Caco-2 (cell line): ENCODE results near the gene XRCC5. TPM values are rescaled to one million over a fixed set of nuclear protein-coding genes. Genes with fewer than 3 reads are reported as not detected.

ENCODE experiments used
- BruUV-seq: library from RNA; stranded (reverse); fragments of 400-500 nt; replicated peaks from 2 replicates; lab custom pipeline; 2021; lab: Mats Ljungman, UMichigan
- CTCF ChIA-PET: fragments of 300-600 bp; sonication (Branson Sonifier 250); formaldehyde crosslinking; loops from one replicate; lab custom pipeline; 2022; ENCODE audit warnings: antibody characterized with exemption; lab: Charles Lee
- POLR2A ChIA-PET: fragments of 300-600 bp; sonication (Branson Sonifier 250); formaldehyde crosslinking; loops from one replicate; lab custom pipeline; 2022; ENCODE audit warnings: antibody characterized with exemption; lab: Charles Lee
- DNase-seq, 2 experiments: peaks; one replicate each; pipeline versions ENCODE4 v3.0.0 to v3.0.0-alpha.2; 2020 to 2022
- H3K27me3 ChIP-seq: replicated peaks from 2 replicates; pipeline ENCODE4 v1.6.0; 2011; ENCODE audit warnings: low read length; ENCODE audit not compliant: control insufficient read depth, insufficient read depth
- H3K36me3 ChIP-seq: 2 replicates; pipeline ENCODE4 v1.5.1; 2011; ENCODE audit warnings: low read length; ENCODE audit not compliant: control insufficient read depth, insufficient read depth
- H3K4me1 ChIP-seq: fragments of 250-450 bp; sonication (Bioruptor Pico); 2 replicates; pipeline ENCODE4 v1.5.1; 2020; ENCODE audit warnings: mild to moderate bottlenecking
- H3K4me3 ChIP-seq: 2 replicates; pipeline ENCODE4 v1.5.1; 2011; ENCODE audit warnings: low read depth, mild to moderate bottlenecking, control low read depth, low read length
- H3K9me3 ChIP-seq: fragments of 250-450 bp; sonication (Bioruptor Pico); 2 replicates; pipeline ENCODE4 v1.5.1; 2020; ENCODE audit warnings: mild to moderate bottlenecking, moderate library complexity
- H3K27ac Mint-ChIP-seq: one replicate; pipeline ENCODE4 v1.8.0; 2022; ENCODE audit warnings: mixed read lengths; ENCODE audit not compliant: unreplicated experiment
- H3K27me3 Mint-ChIP-seq: one replicate; pipeline ENCODE4 v1.8.0; 2022; ENCODE audit warnings: mixed read lengths; ENCODE audit not compliant: insufficient read depth, unreplicated experiment
- H3K36me3 Mint-ChIP-seq: one replicate; pipeline ENCODE4 v1.8.0; 2022; ENCODE audit warnings: mild to moderate bottlenecking, mixed read lengths; ENCODE audit not compliant: insufficient read depth, unreplicated experiment
- H3K4me1 Mint-ChIP-seq: one replicate; pipeline ENCODE4 v1.8.0; 2022; ENCODE audit warnings: low read depth, mixed read lengths; ENCODE audit not compliant: unreplicated experiment
- H3K4me3 Mint-ChIP-seq: one replicate; pipeline ENCODE4 v1.8.0; 2022; ENCODE audit warnings: mild to moderate bottlenecking, moderate library complexity, mixed read lengths; ENCODE audit not compliant: unreplicated experiment
- H3K9me3 Mint-ChIP-seq: one replicate; pipeline ENCODE4 v1.8.0; 2022; ENCODE audit warnings: mixed read lengths; ENCODE audit not compliant: unreplicated experiment
- intact Hi-C: fragments of 100-400 bp; cut with micrococcal nuclease; formaldehyde crosslinking; loops from one replicate; pipeline ENCODE4 v1.10.0; 2022; ENCODE audit not compliant: unreplicated experiment
- total RNA-seq: library from RNA; stranded (reverse); gene quantifications from 2 replicates; pipeline ENCODE4 v1.2.3, GENCODE V29; 2022
- TF ChIP-seq, protein P1 (sequence below), 2 experiments: fragments of 200-600 bp in 1 of 2; IDR thresholded peaks; 1 replicate in 1 of 2; 2 replicates in 1 of 2; pipeline versions ENCODE4 v1.5.1 to v1.8.0; 2011 to 2022; ENCODE audit warnings: antibody characterized with exemption in 1 of 2, control low read depth in 1 of 2, inconsistent platforms in 1 of 2, low read depth in 1 of 2, low read length in 1 of 2, mild to moderate bottlenecking in 1 of 2, moderate library complexity in 1 of 2; ENCODE audit not compliant: insufficient read depth in 1 of 2, severe bottlenecking in 1 of 2, unreplicated experiment in 1 of 2

The XRCC5 gene
- total RNA-seq, 1 experiment from 2014 or later, result 319 TPM

DNA sequence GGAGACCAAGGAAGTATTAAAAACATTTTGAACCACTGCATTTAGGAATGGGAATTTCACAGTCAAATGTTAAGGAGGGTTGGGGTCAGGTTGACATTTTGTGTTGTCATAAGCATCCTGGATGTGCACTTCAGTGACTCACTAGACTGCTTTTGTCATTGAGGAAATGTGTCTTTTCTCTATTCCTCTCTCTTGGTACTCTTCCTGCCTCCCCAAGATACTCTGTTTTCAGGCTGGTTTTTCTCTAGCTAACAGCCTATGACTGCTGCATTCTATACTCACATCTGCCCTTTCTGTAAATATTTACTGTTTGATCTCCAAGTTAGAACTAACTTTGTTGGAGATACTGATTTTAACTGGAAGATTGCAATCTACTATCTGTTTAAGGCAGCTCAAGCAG lies 23.4 kb downstream of the XRCC5 start:
- TF ChIP-seq, protein P1, sequence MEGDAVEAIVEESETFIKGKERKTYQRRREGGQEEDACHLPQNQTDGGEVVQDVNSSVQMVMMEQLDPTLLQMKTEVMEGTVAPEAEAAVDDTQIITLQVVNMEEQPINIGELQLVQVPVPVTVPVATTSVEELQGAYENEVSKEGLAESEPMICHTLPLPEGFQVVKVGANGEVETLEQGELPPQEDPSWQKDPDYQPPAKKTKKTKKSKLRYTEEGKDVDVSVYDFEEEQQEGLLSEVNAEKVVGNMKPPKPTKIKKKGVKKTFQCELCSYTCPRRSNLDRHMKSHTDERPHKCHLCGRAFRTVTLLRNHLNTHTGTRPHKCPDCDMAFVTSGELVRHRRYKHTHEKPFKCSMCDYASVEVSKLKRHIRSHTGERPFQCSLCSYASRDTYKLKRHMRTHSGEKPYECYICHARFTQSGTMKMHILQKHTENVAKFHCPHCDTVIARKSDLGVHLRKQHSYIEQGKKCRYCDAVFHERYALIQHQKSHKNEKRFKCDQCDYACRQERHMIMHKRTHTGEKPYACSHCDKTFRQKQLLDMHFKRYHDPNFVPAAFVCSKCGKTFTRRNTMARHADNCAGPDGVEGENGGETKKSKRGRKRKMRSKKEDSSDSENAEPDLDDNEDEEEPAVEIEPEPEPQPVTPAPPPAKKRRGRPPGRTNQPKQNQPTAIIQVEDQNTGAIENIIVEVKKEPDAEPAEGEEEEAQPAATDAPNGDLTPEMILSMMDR (IDR thresholded peaks at IDR 0.05; ENCODE audit: insufficient read depth in 1 of 2, low read depth in 1 of 2, low read length in 1 of 2, severe bottlenecking in 1 of 2, unreplicated experiment in 1 of 2), result no peak
- BruUV-seq, result no TSS peak
- no peaks in the 10 kb centered on the region for H3K9me3 Mint-ChIP-seq
- no peak overlapping the region for H3K4me3 Mint-ChIP-seq
- CTCF ChIA-PET, result no interaction called here
- Histone ChIP-seq H3K27me3 (no peaks in the 10 kb centered on the region), H3K9me3 (no peaks in the 10 kb centered on the region), H3K4me1 (no peaks in the 10 kb centered on the region), H3K4me3 (no peak overlapping the region), H3K36me3 (peaks cover 2% of the 10 kb centered on the region)
- intact Hi-C loops, result no loop called here
- POLR2A ChIA-PET, result no interaction called here
- no peak overlapping the region for H3K27ac Mint-ChIP-seq
- peaks cover 5% of the 10 kb centered on the region for H3K4me1 Mint-ChIP-seq
- H3K27me3 Mint-ChIP-seq, result no peaks in the 10 kb centered on the region
- H3K36me3 Mint-ChIP-seq, result peaks cover 89% of the 10 kb centered on the region
- no peak for DNase-seq

DNA sequence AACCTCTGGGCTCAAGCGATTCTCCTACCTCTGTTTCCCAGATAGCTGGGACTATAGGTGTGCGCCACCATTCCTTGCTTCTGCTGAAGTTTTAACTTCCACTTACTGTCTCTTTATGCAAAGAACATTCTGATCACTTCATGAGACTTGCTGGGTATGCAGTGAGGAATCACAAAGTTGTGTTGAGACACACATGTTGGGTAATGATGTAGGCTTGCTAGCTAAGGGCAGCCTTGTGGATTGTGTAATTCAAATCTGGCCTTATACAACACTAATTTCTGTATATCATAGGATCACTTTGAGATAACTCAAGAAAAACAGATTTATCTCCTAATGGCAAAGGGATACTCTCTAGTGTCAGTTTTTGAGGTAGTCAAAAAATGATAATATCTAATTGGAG lies 24.2 kb downstream of the XRCC5 start:
- intact Hi-C loops, result no loop called here
- Histone ChIP-seq H3K4me3 (no peak overlapping the region), H3K4me1 (no peaks in the 10 kb centered on the region), H3K27me3 (no peaks in the 10 kb centered on the region), H3K36me3 (peaks cover 5% of the 10 kb centered on the region), H3K9me3 (no peaks in the 10 kb centered on the region)
- ChIA-PET POLR2A (no interaction called here), CTCF (no interaction called here)
- TF ChIP-seq, protein P1 (IDR thresholded peaks at IDR 0.05; ENCODE audit: insufficient read depth in 1 of 2, low read depth in 1 of 2, low read length in 1 of 2, severe bottlenecking in 1 of 2, unreplicated experiment in 1 of 2), result no peak
- no peak for DNase-seq
- Mint-ChIP-seq H3K36me3 (peaks cover 89% of the 10 kb centered on the region), H3K4me3 (no peak overlapping the region), H3K9me3 (no peaks in the 10 kb centered on the region), H3K27me3 (no peaks in the 10 kb centered on the region), H3K4me1 (peaks cover 5% of the 10 kb centered on the region), H3K27ac (no peak overlapping the region)
- BruUV-seq, result no TSS peak

DNA sequence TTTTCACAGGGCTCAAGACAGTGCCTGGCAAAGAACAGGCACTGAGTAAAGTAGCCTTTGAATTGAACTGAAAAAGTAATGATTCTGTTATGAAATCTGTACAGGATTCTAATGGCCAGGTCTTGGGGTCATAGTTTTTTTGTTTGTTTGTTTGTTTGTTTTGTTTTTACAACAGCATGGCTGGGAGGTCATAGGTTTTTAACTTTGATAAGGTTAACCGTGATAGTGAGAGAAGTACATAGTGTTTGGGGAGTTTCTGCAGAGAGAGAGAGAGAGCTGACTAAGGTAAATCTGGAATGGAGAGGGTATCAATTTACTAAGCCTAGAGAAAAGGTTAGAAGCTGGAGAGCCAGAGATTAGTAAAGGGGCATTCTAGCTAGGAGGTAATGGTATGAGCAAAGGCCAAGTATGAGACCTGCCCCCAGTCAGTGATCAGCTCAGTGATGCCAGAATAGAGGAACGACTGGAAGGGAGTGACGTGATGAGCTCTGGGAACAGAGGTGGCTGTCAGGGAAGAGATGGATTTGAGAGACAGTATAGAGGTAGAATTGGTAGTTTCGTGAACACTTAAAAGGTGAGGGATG lies 25.9 kb downstream of the XRCC5 start:
- Histone ChIP-seq H3K4me1 (no peaks in the 10 kb centered on the region), H3K27me3 (no peaks in the 10 kb centered on the region), H3K9me3 (no peaks in the 10 kb centered on the region), H3K4me3 (no peak overlapping the region), H3K36me3 (peaks cover 5% of the 10 kb centered on the region)
- H3K27ac Mint-ChIP-seq, result no peak overlapping the region
- intact Hi-C loops, result no loop called here
- H3K36me3 Mint-ChIP-seq, result peaks cover 94% of the 10 kb centered on the region
- H3K4me3 Mint-ChIP-seq, result no peak overlapping the region
- ChIA-PET CTCF (no interaction called here), POLR2A (no interaction called here)
- no TSS peak for BruUV-seq
- no peak for DNase-seq
- H3K27me3 Mint-ChIP-seq, result no peaks in the 10 kb centered on the region
- TF ChIP-seq, protein P1 (IDR thresholded peaks at IDR 0.05; ENCODE audit: insufficient read depth in 1 of 2, low read depth in 1 of 2, low read length in 1 of 2, severe bottlenecking in 1 of 2, unreplicated experiment in 1 of 2), result no peak
- H3K9me3 Mint-ChIP-seq, result no peaks in the 10 kb centered on the region
- peaks cover 5% of the 10 kb centered on the region for H3K4me1 Mint-ChIP-seq
